ENCODE measurements around the gene PDZD7. TPM values are rescaled to one million over a fixed set of nuclear protein-coding genes. Genes with fewer than 3 reads are reported as not detected.

PDZD7 gene
- total and polyA plus RNA-seq, 4 donors: 0.06 to 0.09 (median 0.07) TPM; not detected in 1

GRCh38 chr10:101033276-101033675 lies 2.3 kb upstream of the PDZD7 start (continued):
- TF ChIP-seq REST (IDR thresholded peaks at IDR 0.05): no peak

GRCh38 chr10:101032637-101033224 lies 1.8 kb upstream of the PDZD7 start:
- 42% methylated on average over 6 of the region's 6 CpGs for WGBS
- H3K4me1 ChIP-seq (ENCODE audit: control insufficient read depth in 4 of 4, insufficient read depth in 4 of 4, low read length in 3 of 4): peaks cover 4 to 24% (median 18%) of the 10 kb centered on the region in 4 donors
- peak overlapping the region; percentile 28 to 55 for H3K9ac ChIP-seq (ENCODE audit: low read depth in 1 of 2, low read length in 2 of 2)
- H3K27ac ChIP-seq (ENCODE audit: low read depth in 1 of 2, low read length in 2 of 2): peak overlapping the region; percentile 73 to 87
- no peak for DNase-seq (ENCODE audit: low spot score)
- H3K27me3 ChIP-seq (ENCODE audit: control insufficient read depth in 4 of 4, insufficient read depth in 4 of 4, low read length in 3 of 4): no peaks in the 10 kb centered on the region
- H3K4me3 ChIP-seq (ENCODE audit: low read depth in 1 of 3, low read length in 3 of 3): peak overlapping the region; percentile 60 to 83 (median 67)
- no peak for TF ChIP-seq RAD21 (IDR thresholded peaks at IDR 0.05)
- no peak for TF ChIP-seq ZBTB33 (IDR thresholded peaks at IDR 0.05)
- TF ChIP-seq EGR1 (IDR thresholded peaks at IDR 0.05; ENCODE audit: low read depth in 2 of 2): no peak
- peak; percentile 32 to 64 for TF ChIP-seq JUND (IDR thresholded peaks at IDR 0.05)
- no peak for TF ChIP-seq HNF4A (conservative IDR thresholded peaks at IDR 0.05)
- TF ChIP-seq CTCF (IDR thresholded peaks at IDR 0.05; ENCODE audit: low read depth, low read length, missing input control): no peak
- H3K36me3 ChIP-seq (ENCODE audit: control insufficient read depth in 4 of 4, insufficient read depth in 3 of 4, low read depth in 1 of 4, low read length in 3 of 4): peaks cover 0 to 16% (median 5%) of the 10 kb centered on the region in 4 donors
- no peaks in the 10 kb centered on the region for H3K9me3 ChIP-seq (ENCODE audit: control insufficient read depth in 4 of 4, low read length in 3 of 4)

- H3K4me1 ChIP-seq (ENCODE audit: control insufficient read depth in 4 of 4, insufficient read depth in 4 of 4, low read length in 3 of 4): peaks cover 4 to 24% (median 18%) of the 10 kb centered on the region in 4 donors
- WGBS: 5% methylated on average over 47 of the region's 47 CpGs
- peak; percentile 7 for TF ChIP-seq SP1 (IDR thresholded peaks at IDR 0.05)
- TF ChIP-seq TAF1 (conservative IDR thresholded peaks at IDR 0.05): no peak
- TF ChIP-seq CTCF (IDR thresholded peaks at IDR 0.05; ENCODE audit: low read depth, low read length, missing input control): no peak
- TF ChIP-seq YY1 (IDR thresholded peaks at IDR 0.05): peak; percentile 22
- TF ChIP-seq MAX (IDR thresholded peaks at IDR 0.05): no peak
- TF ChIP-seq RXRA (IDR thresholded peaks at IDR 0.05): no peak
- TF ChIP-seq ATF3 (IDR thresholded peaks at IDR 0.05): no peak
- no peak for TF ChIP-seq NR2F2 (IDR thresholded peaks at IDR 0.05)
- TF ChIP-seq FOXA2 (IDR thresholded peaks at IDR 0.05): no peak
- TF ChIP-seq FOXA1 (IDR thresholded peaks at IDR 0.05): no peak
- no peak for TF ChIP-seq ZBTB33 (IDR thresholded peaks at IDR 0.05)
Measured at GRCh38 chr10:101031796-101032636, 1.1 kb upstream of the PDZD7 start.

More at GRCh38 chr10:101031796-101032636, 1.1 kb upstream of the PDZD7 start:
- Histone ChIP-seq H3K36me3 (ENCODE audit: control insufficient read depth in 4 of 4, insufficient read depth in 3 of 4, low read depth in 1 of 4, low read length in 3 of 4) (peaks cover 0 to 8% (median 3%) of the 10 kb centered on the region in 4 donors), H3K9ac (ENCODE audit: low read depth in 1 of 2, low read length in 2 of 2) (peak overlapping the region; percentile 55 to 60), H3K4me3 (ENCODE audit: low read depth in 1 of 3, low read length in 3 of 3) (peak overlapping the region; percentile 60 to 83 (median 67)), H3K9me3 (ENCODE audit: control insufficient read depth in 4 of 4, low read length in 3 of 4) (no peaks in the 10 kb centered on the region), H3K27ac (ENCODE audit: low read depth in 1 of 2, low read length in 2 of 2) (peak overlapping the region; percentile 73 to 87), H3K27me3 (ENCODE audit: control insufficient read depth in 4 of 4, insufficient read depth in 4 of 4, low read length in 3 of 4) (no peaks in the 10 kb centered on the region)
- DNase-seq (ENCODE audit: low spot score): peak; percentile 62
